Thyroid gland (tissue), 4 donors: ENCODE data around the gene STK4. TPM values are rescaled to one million over a fixed set of nuclear protein-coding genes. Genes with fewer than 3 reads are reported as not detected.
"Not testable (repeated sequence)": the region's sequence is repeated elsewhere in the genome, so short reads cannot be mapped to it uniquely, and the experiment has no call there.

Source experiments
- DNase-seq, 2 donors: peaks; one replicate each; pipeline ENCODE4 v3.0.0-alpha.2; 2019
- H3K27ac ChIP-seq, 3 donors: fragments of 200-600 bp; sonication (generic); 1 replicate in 2 of 3; 2 replicates in 1 of 3; pipeline ENCODE4 v1.5.1; 2016 to 2019; ENCODE audit warnings: mild to moderate bottlenecking in 1 of 3, moderate library complexity in 1 of 3
- H3K27me3 ChIP-seq: fragments of 200-600 bp; sonication (generic); one replicate; pipeline ENCODE4 v1.5.1; 2019
- H3K36me3 ChIP-seq, 2 donors: fragments of 200-600 bp; sonication (generic); one replicate each; pipeline ENCODE4 v1.5.1; 2016 to 2019
- H3K4me1 ChIP-seq, 2 donors: fragments of 200-600 bp; sonication (generic); one replicate each; pipeline ENCODE4 v1.5.1; 2017 to 2019
- H3K4me3 ChIP-seq, 3 donors: fragments of 200-600 bp; sonication (generic); replicated peaks in 1 of 3; 1 replicate in 2 of 3; 2 replicates in 1 of 3; pipeline ENCODE4 v1.5.1; 2016; ENCODE audit warnings: mild to moderate bottlenecking in 1 of 3
- H3K9me3 ChIP-seq: fragments of 200-600 bp; sonication (generic); one replicate; pipeline ENCODE4 v1.5.1; 2017
- POLR2A ChIP-seq, 2 donors: fragments of 450-650 bp; IDR thresholded peaks; one replicate each; pipeline ENCODE4 v1.6.1; 2017; ENCODE audit warnings: antibody characterized with exemption in 2 of 2, mild to moderate bottlenecking in 2 of 2, moderate library complexity in 1 of 2
- WGBS, 2 donors: methylation state at CpG; one replicate each; pipeline ENCODE4 v1.1.5; 2017; 5-methylcytosine and 5-hydroxymethylcytosine counted together
- intact Hi-C: fragments of 100-400 bp; cut with DNase I; formaldehyde crosslinking; loops from one replicate; pipeline ENCODE4 v1.15.1; 2023
- total RNA-seq, 4 donors: library from RNA; depleted of rRNA; stranded (reverse); fragments of >200 nt; gene quantifications; one replicate each; pipeline ENCODE4 v1.2.3, GENCODE V29; 2016
- TF ChIP-seq, protein P1 (sequence below), 6 experiments: fragments of 200-600 bp in 3 of 6; fragments of 450-650 bp in 3 of 6; sonication (generic) in 3 of 6; IDR thresholded peaks; one replicate each; pipeline ENCODE4 v1.5.1; 2016 to 2019; ENCODE audit warnings: antibody characterized with exemption in 6 of 6, mild to moderate bottlenecking in 2 of 6, inconsistent platforms in 1 of 6, moderate library complexity in 1 of 6

Gene STK4
- total RNA-seq, 4 donors from 2014 or later, result 18.8 to 37.2 (median 29.2) TPM

GRCh38 chr20:45019762-45020123 is 53.4 kb downstream of the STK4 start:
- no peak for DNase-seq
- no peaks in the 10 kb centered on the region for H3K4me1 ChIP-seq
- H3K4me3 ChIP-seq, result no peak overlapping the region
- TF ChIP-seq, protein P1, sequence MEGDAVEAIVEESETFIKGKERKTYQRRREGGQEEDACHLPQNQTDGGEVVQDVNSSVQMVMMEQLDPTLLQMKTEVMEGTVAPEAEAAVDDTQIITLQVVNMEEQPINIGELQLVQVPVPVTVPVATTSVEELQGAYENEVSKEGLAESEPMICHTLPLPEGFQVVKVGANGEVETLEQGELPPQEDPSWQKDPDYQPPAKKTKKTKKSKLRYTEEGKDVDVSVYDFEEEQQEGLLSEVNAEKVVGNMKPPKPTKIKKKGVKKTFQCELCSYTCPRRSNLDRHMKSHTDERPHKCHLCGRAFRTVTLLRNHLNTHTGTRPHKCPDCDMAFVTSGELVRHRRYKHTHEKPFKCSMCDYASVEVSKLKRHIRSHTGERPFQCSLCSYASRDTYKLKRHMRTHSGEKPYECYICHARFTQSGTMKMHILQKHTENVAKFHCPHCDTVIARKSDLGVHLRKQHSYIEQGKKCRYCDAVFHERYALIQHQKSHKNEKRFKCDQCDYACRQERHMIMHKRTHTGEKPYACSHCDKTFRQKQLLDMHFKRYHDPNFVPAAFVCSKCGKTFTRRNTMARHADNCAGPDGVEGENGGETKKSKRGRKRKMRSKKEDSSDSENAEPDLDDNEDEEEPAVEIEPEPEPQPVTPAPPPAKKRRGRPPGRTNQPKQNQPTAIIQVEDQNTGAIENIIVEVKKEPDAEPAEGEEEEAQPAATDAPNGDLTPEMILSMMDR (IDR thresholded peaks at IDR 0.05), result no peak
- no peak for TF ChIP-seq POLR2A (IDR thresholded peaks at IDR 0.05)
- intact Hi-C loops, result loop anchor here (10.0 kb wide), 1 partner anchor 75 kb away; no protein-coding TSS in a partner anchor
- no peak overlapping the region for H3K27ac ChIP-seq
- H3K36me3 ChIP-seq, result no peaks in the 10 kb centered on the region
- H3K27me3 ChIP-seq, result no peaks in the 10 kb centered on the region
- 76 to 90% methylated on average over 1 of the region's 1 CpG for WGBS, 2 donors
- H3K9me3 ChIP-seq, result no peaks in the 10 kb centered on the region

DNA sequence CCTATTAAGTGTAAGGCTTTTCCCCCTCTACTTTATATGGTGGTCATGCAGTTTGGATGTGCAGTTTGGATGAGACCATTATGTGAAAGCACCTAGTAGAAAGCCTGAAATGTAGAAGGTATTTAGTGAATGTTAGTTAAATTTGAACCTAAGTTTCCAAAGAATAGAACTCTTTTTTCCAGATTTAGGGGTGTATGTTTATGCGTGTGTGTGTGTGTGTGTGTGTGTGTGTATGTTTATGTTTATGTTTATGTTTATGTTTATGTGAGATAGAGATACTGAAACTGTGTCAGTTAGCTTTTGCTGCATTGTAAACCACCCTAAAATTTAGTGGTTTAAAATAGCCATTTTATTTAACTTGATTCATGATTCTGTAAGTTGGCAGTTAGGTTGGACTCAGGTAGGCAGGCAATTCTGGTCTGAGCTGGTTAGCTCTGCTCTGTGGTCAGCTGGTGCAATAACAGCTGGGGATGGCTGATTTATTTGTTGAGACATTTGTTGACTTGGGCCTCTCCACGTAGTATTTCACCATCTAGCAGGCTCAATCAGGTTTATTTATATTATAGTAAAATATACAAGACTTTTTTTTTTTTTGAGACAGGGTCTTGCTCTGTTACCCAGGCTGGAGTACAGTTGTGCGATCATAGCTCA is 54.0 kb downstream of the STK4 start:
- no peaks in the 10 kb centered on the region for H3K27me3 ChIP-seq
- H3K4me1 ChIP-seq, result no peaks in the 10 kb centered on the region
- no peak overlapping the region for H3K27ac ChIP-seq
- DNase-seq, result peak; percentile 6 to 10
- no peak overlapping the region for H3K4me3 ChIP-seq
- H3K36me3 ChIP-seq, result peaks cover 0 to 5% of the 10 kb centered on the region in 2 donors
- 85% methylated on average over 3 of the region's 3 CpGs for WGBS, 2 donors
- H3K9me3 ChIP-seq, result no peaks in the 10 kb centered on the region
- intact Hi-C loops, result no loop called here
- no peak for TF ChIP-seq POLR2A (IDR thresholded peaks at IDR 0.05)
- TF ChIP-seq, protein P1 (IDR thresholded peaks at IDR 0.05), result no peak

- no peak for DNase-seq
- TF ChIP-seq, protein P1 (IDR thresholded peaks at IDR 0.05), result no peak
- no peak for TF ChIP-seq POLR2A (IDR thresholded peaks at IDR 0.05)
- intact Hi-C loops, result no loop called here
- no peak overlapping the region for H3K4me3 ChIP-seq
- H3K36me3 ChIP-seq, result peaks cover 0 to 6% of the 10 kb centered on the region in 2 donors
- no peaks in the 10 kb centered on the region for H3K9me3 ChIP-seq
- no peak overlapping the region for H3K27ac ChIP-seq
- WGBS, 2 donors, result 84 to 89% methylated on average over 2 of the region's 2 CpGs
- H3K4me1 ChIP-seq, result no peaks in the 10 kb centered on the region
- H3K27me3 ChIP-seq, result no peaks in the 10 kb centered on the region
These were observed 55.3 kb downstream of the STK4 start for GRCh38 chr20:45021631-45022030.

DNA sequence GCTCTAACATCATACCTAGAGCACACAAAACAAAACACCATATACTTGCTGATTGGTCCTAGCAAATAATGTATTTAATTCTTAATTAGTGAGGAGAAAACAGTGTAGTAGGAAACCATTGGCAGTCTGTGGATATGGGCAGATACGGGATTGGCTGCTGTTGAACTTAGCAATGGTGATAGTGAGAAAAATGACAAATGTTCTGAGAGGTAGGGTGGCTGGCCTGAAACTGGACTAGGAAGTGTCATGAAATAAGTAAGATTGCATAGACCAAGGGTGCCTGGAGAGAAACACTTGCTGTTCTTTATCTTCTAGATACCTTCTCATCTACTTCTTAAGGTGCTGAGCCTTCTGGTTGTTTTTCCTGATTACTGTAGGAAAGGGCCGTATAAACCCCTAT is 56.8 kb downstream of the STK4 start:
- DNase-seq, intact Hi-C loops, H3K4me3 ChIP-seq, H3K36me3 ChIP-seq, H3K9me3 ChIP-seq, H3K4me1 ChIP-seq, H3K27me3 ChIP-seq, H3K27ac ChIP-seq: not testable (repeated sequence)
- WGBS, 2 donors, result 93 to 94% methylated on average over 2 of the region's 2 CpGs

DNA sequence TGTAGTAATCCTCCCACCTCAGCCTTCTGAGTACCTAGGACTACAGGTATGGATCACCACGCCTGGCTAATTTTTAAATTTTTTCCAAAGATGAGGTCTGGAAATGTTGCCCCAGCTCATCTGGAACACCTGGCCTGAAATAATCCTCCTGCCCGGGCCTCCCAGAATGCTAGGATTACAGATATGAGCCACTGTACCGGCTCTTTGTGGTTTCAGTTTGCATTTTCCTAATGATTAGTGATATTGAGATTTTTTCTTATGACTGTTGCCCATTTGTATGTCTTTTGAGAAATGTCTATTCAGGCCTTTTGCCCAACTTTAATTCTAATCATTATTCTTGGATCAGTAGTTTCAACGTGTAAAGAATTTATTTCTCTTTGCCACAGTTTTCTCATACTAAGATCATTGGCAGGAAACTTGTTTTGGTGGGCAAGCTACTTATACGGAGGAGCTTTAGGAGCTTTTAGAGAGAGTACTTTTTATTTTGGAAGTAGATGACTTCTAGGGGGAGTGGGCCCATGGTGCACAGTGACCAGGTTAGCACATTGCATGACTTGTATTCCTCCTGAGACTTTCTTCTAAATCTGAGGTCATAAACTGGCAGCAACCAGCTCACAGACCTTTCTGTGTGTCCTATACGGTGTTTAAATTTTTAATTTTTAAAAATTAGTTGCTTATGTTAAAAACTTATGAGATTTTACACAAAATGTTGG is 62.3 kb downstream of the STK4 start:
- H3K36me3 ChIP-seq, result peaks cover 0 to 6% of the 10 kb centered on the region in 2 donors
- no peak overlapping the region for H3K27ac ChIP-seq
- TF ChIP-seq, protein P1 (IDR thresholded peaks at IDR 0.05), result no peak
- no peaks in the 10 kb centered on the region for H3K9me3 ChIP-seq
- no peak overlapping the region for H3K4me3 ChIP-seq
- intact Hi-C loops, result no loop called here
- WGBS, 2 donors, result 84 to 89% methylated on average over 6 of the region's 6 CpGs
- no peaks in the 10 kb centered on the region for H3K4me1 ChIP-seq
- no peaks in the 10 kb centered on the region for H3K27me3 ChIP-seq
- no peak for DNase-seq
